Measurements from ENCODE around the gene ADAMTS12. TPM values are rescaled to one million over a fixed set of nuclear protein-coding genes. Genes with fewer than 3 reads are reported as not detected.

ADAMTS12 gene
- total RNA-seq, 1 experiment from 2014 or later = 6.2 TPM

- DNase-seq = no peak
- no peaks in the 10 kb centered on the region for H3K4me1 ChIP-seq (ENCODE audit: insufficient read depth, low read length)
- H3K4ac ChIP-seq (ENCODE audit: low read depth, low read length) = no peak overlapping the region
- H3K9me3 ChIP-seq (ENCODE audit: control insufficient read depth, low read depth, low read length) = no peaks in the 10 kb centered on the region
- H4K20me1 ChIP-seq (ENCODE audit: control insufficient read depth, insufficient read depth, insufficient read length) = no peaks in the 10 kb centered on the region
- H3K4me3 Mint-ChIP-seq = no peak overlapping the region
- H4K5ac ChIP-seq (ENCODE audit: insufficient read length, low read depth, low read length) = no peak overlapping the region
- no peak overlapping the region for H2AK5ac ChIP-seq (ENCODE audit: insufficient read length, low read length)
- no peak overlapping the region for H2BK120ac ChIP-seq (ENCODE audit: low read depth, low read length, poor library complexity, severe bottlenecking)
- no peak overlapping the region for H2BK5ac ChIP-seq (ENCODE audit: insufficient read length, low read length)
- H3K27ac Mint-ChIP-seq = no peak overlapping the region
- H3K9ac ChIP-seq (ENCODE audit: extremely low read depth, insufficient read length, low read length) = no peak overlapping the region
- H3K4me1 Mint-ChIP-seq = peaks cover 14% of the 10 kb centered on the region in 2 experiments
- no peak overlapping the region for H3K14ac ChIP-seq (ENCODE audit: insufficient read depth, low read length)
- TF ChIP-seq, protein P1, sequence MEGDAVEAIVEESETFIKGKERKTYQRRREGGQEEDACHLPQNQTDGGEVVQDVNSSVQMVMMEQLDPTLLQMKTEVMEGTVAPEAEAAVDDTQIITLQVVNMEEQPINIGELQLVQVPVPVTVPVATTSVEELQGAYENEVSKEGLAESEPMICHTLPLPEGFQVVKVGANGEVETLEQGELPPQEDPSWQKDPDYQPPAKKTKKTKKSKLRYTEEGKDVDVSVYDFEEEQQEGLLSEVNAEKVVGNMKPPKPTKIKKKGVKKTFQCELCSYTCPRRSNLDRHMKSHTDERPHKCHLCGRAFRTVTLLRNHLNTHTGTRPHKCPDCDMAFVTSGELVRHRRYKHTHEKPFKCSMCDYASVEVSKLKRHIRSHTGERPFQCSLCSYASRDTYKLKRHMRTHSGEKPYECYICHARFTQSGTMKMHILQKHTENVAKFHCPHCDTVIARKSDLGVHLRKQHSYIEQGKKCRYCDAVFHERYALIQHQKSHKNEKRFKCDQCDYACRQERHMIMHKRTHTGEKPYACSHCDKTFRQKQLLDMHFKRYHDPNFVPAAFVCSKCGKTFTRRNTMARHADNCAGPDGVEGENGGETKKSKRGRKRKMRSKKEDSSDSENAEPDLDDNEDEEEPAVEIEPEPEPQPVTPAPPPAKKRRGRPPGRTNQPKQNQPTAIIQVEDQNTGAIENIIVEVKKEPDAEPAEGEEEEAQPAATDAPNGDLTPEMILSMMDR (conservative IDR thresholded peaks at IDR 0.05) = no peak
- H3K4me2 ChIP-seq (ENCODE audit: insufficient read depth, insufficient read length, low read length) = no peak overlapping the region
- no peaks in the 10 kb centered on the region for H3K27me3 ChIP-seq (ENCODE audit: insufficient read depth, low read length)
- H3K36me3 Mint-ChIP-seq (ENCODE audit: insufficient read depth in 1 of 3, low read depth in 3 of 3) = peaks cover 0 to 10% (median 6%) of the 10 kb centered on the region in 3 experiments; a peak in 4 of 7 replicates
- H2BK12ac ChIP-seq (ENCODE audit: insufficient read length, low read depth, low read length) = no peak overlapping the region
- peaks cover 2% of the 10 kb centered on the region; the same call in 1 of the 2 replicates for H3K79me2 ChIP-seq (ENCODE audit: insufficient read depth, low read length)
- H3K9me3 Mint-ChIP-seq = peaks cover 5 to 6% of the 10 kb centered on the region in 2 experiments; a peak in 2 of 5 replicates
- H3K18ac ChIP-seq (ENCODE audit: insufficient read length, low read depth, low read length) = no peak overlapping the region
- no peak overlapping the region for H4K8ac ChIP-seq (replicated peaks; ENCODE audit: insufficient read length, low read depth, low read length)
- H3K56ac ChIP-seq (ENCODE audit: insufficient read length, low read depth, low read length) = no peak overlapping the region
- H3K27ac ChIP-seq (ENCODE audit: insufficient read length, low read depth, low read length) = no peak overlapping the region
- no peak overlapping the region for H2BK15ac ChIP-seq (ENCODE audit: low read depth, low read length)
- no peaks in the 10 kb centered on the region for H3K23me2 ChIP-seq (ENCODE audit: insufficient read length, low read depth, low read length, poor library complexity, severe bottlenecking)
- no peak overlapping the region for H4K91ac ChIP-seq (ENCODE audit: insufficient read length, low read depth, low read length)
- no peaks in the 10 kb centered on the region for H3K27me3 Mint-ChIP-seq (ENCODE audit: low read depth)
- H3K79me1 ChIP-seq (ENCODE audit: insufficient read depth, low read depth, low read length, poor library complexity, severe bottlenecking) = peaks cover 2% of the 10 kb centered on the region
- no peak overlapping the region for H3T11ph ChIP-seq (ENCODE audit: low read length)
- no peak overlapping the region for H3K23ac ChIP-seq (ENCODE audit: insufficient read length, low read depth, low read length)
- no peak overlapping the region for H2AFZ ChIP-seq (ENCODE audit: low read length)
- H2BK20ac ChIP-seq (ENCODE audit: low read depth, low read length, poor library complexity, severe bottlenecking) = no peak overlapping the region
Observed at GRCh38 chr5:33817301-33817700, 74.5 kb downstream of the ADAMTS12 start.

All from H9 (cell line).